ENCODE measurements around the gene RTF1. TPM values are rescaled to one million over a fixed set of nuclear protein-coding genes. Genes with fewer than 3 reads are reported as not detected.
"Not testable (repeated sequence)": the region's sequence is repeated elsewhere in the genome, so short reads cannot be mapped to it uniquely, and the experiment has no call there.

The RTF1 gene
- total RNA-seq, 2 donors from 2014 or later = 20.0 to 49.5 TPM

GRCh38 chr15:41437448-41437847, 20.6 kb downstream of the RTF1 start:
- Histone ChIP-seq H3K4me1 (ENCODE audit: control insufficient read depth in 1 of 2, low read depth in 2 of 2) (peaks cover 0 to 16% of the 10 kb centered on the region in 2 donors), H3K27me3 (replicated peaks; ENCODE audit: insufficient read depth) (no peaks in the 10 kb centered on the region), H3K36me3 (peaks cover 17% of the 10 kb centered on the region), H3K9me3 (no peaks in the 10 kb centered on the region), H3K4me3 (no peak overlapping the region), H3K27ac (peak overlapping the region; percentile 55 to 69)
- DNase-seq (ENCODE audit: low spot score) = no peak
- ATAC-seq (ENCODE audit: insufficient number of reproducible peaks, low FRiP score, low read depth) = no peak
- no peak for TF ChIP-seq CTCF (IDR thresholded peaks at IDR 0.05)

- Histone ChIP-seq H3K4me3 (peak overlapping the region; percentile 31), H3K36me3 (peaks cover 20% of the 10 kb centered on the region), H3K27me3 (replicated peaks; ENCODE audit: insufficient read depth) (no peaks in the 10 kb centered on the region), H3K27ac (peak overlapping the region; percentile 55 to 69), H3K4me1 (ENCODE audit: control insufficient read depth in 1 of 2, low read depth in 2 of 2) (peaks cover 0 to 16% of the 10 kb centered on the region in 2 donors), H3K9me3 (no peaks in the 10 kb centered on the region)
- TF ChIP-seq CTCF (IDR thresholded peaks at IDR 0.05) = no peak
- ATAC-seq (ENCODE audit: insufficient number of reproducible peaks, low FRiP score, low read depth) (no peak), DNase-seq (ENCODE audit: low spot score) (no peak)
Measured at GRCh38 chr15:41438206-41438605, 21.3 kb downstream of the RTF1 start.

- H3K27ac ChIP-seq = peak overlapping the region in 1 of 2 donors; percentile 69
- H3K9me3 ChIP-seq; DNase-seq (ENCODE audit: low spot score); H3K4me3 ChIP-seq; H3K27me3 ChIP-seq (replicated peaks; ENCODE audit: insufficient read depth); ATAC-seq (ENCODE audit: insufficient number of reproducible peaks, low FRiP score, low read depth): not testable (repeated sequence)
- H3K36me3 ChIP-seq = peaks cover 22% of the 10 kb centered on the region
- H3K4me1 ChIP-seq (ENCODE audit: control insufficient read depth in 1 of 2, low read depth in 2 of 2) = peaks cover 0 to 16% of the 10 kb centered on the region in 2 donors
Measured at GRCh38 chr15:41438745-41439144, 21.9 kb downstream of the RTF1 start.

GRCh38 chr15:41443275-41443674, 26.4 kb downstream of the RTF1 start:
- TF ChIP-seq CTCF (IDR thresholded peaks at IDR 0.05) = no peak

GRCh38 chr15:41445399-41445798, 28.5 kb downstream of the RTF1 start:
- DNase-seq (ENCODE audit: low spot score) (no peak), ATAC-seq (ENCODE audit: insufficient number of reproducible peaks, low FRiP score, low read depth) (no peak)
- no peak for TF ChIP-seq CTCF (IDR thresholded peaks at IDR 0.05)
- H3K9me3 ChIP-seq = no peaks in the 10 kb centered on the region
- H3K4me3 ChIP-seq = no peak overlapping the region
- no peaks in the 10 kb centered on the region for H3K4me1 ChIP-seq (ENCODE audit: control insufficient read depth in 1 of 2, low read depth in 2 of 2)
- no peak overlapping the region for H3K27ac ChIP-seq
- no peaks in the 10 kb centered on the region for H3K27me3 ChIP-seq (replicated peaks; ENCODE audit: insufficient read depth)
- peaks cover 14% of the 10 kb centered on the region for H3K36me3 ChIP-seq

More at GRCh38 chr15:41443275-41443674, 26.4 kb downstream of the RTF1 start:
- Histone ChIP-seq H3K4me3 (no peak overlapping the region), H3K27me3 (replicated peaks; ENCODE audit: insufficient read depth) (no peaks in the 10 kb centered on the region), H3K27ac (no peak overlapping the region), H3K9me3 (no peaks in the 10 kb centered on the region), H3K36me3 (peaks cover 22% of the 10 kb centered on the region), H3K4me1 (ENCODE audit: control insufficient read depth in 1 of 2, low read depth in 2 of 2) (peaks cover 0 to 7% of the 10 kb centered on the region in 2 donors)
- DNase-seq (ENCODE audit: low spot score) = no peak
- ATAC-seq (ENCODE audit: insufficient number of reproducible peaks, low FRiP score, low read depth) = no peak
